GM23338 (cell line): ENCODE data around the gene MC2R. TPM values are rescaled to one million over a fixed set of nuclear protein-coding genes. Genes with fewer than 3 reads are reported as not detected.

ENCODE experiments used
- ATAC-seq: fragments of 200-7000 bp; cut with Tn5 transposase; 3 replicates; pipeline ENCODE4 v1.9.1; 2020
- DNase-seq: peaks from one replicate; pipeline ENCODE4 v3.0.0-alpha.2; 2015; ENCODE audit warnings: low spot score
- H2AFZ ChIP-seq: fragments of 200-600 bp; sonication (generic); 2 replicates; pipeline ENCODE4 v1.8.0; 2016; ENCODE audit warnings: antibody characterized with exemption, mild to moderate bottlenecking, moderate library complexity
- H3F3A ChIP-seq: fragments of 200-600 bp; sonication (generic); replicated peaks from 2 replicates; pipeline ENCODE4 v1.8.0; 2017; ENCODE audit warnings: antibody characterized with exemption, mixed run types, low read depth
- H3K27ac ChIP-seq: fragments of 200-600 bp; sonication (generic); 2 replicates; pipeline ENCODE4 v1.6.1; 2016; ENCODE audit warnings: low read depth
- H3K27me3 ChIP-seq: fragments of 200-600 bp; sonication (generic); 2 replicates; pipeline ENCODE4 v1.8.0; 2016; ENCODE audit warnings: mild to moderate bottlenecking, mixed run types, moderate library complexity; ENCODE audit not compliant: insufficient read depth
- H3K36me3 ChIP-seq: fragments of 200-600 bp; sonication (generic); 2 replicates; pipeline ENCODE4 v1.8.0; 2016; ENCODE audit warnings: mild to moderate bottlenecking; ENCODE audit not compliant: insufficient read depth
- H3K4me1 ChIP-seq: fragments of 200-600 bp; sonication (generic); 2 replicates; pipeline ENCODE4 v1.8.0; 2016; ENCODE audit warnings: mild to moderate bottlenecking, moderate library complexity; ENCODE audit not compliant: insufficient read depth
- H3K4me2 ChIP-seq: fragments of 200-600 bp; sonication (generic); 2 replicates; pipeline ENCODE4 v1.7.1; 2017; ENCODE audit warnings: mixed run types
- H3K4me3 ChIP-seq: fragments of 200-600 bp; sonication (generic); 2 replicates; pipeline ENCODE4 v1.6.1; 2016; ENCODE audit warnings: mixed run types
- H3K79me2 ChIP-seq: fragments of 200-600 bp; sonication (generic); replicated peaks from 2 replicates; pipeline ENCODE4 v1.8.0; 2017; ENCODE audit warnings: mild to moderate bottlenecking; ENCODE audit not compliant: insufficient read depth
- H3K9me2 ChIP-seq: fragments of 200-600 bp; sonication (generic); 2 replicates; pipeline ENCODE4 v1.8.0; 2017; ENCODE audit not compliant: insufficient read depth
- H4K20me1 ChIP-seq: fragments of 200-600 bp; sonication (generic); replicated peaks from 2 replicates; pipeline ENCODE4 v1.8.0; 2017; ENCODE audit warnings: mild to moderate bottlenecking; ENCODE audit not compliant: insufficient read depth
- H3K27ac Mint-ChIP-seq: 2 replicates; pipeline ENCODE4 v1.8.0; 2020; ENCODE audit warnings: inconsistent platforms, mild to moderate bottlenecking, moderate library complexity, mixed read lengths
- H3K27me3 Mint-ChIP-seq: 3 replicates; pipeline ENCODE4 v1.8.0; 2022; ENCODE audit warnings: low read depth, mild to moderate bottlenecking, moderate library complexity, mixed read lengths, inconsistent platforms; ENCODE audit not compliant: insufficient read depth, poor library complexity
- H3K36me3 Mint-ChIP-seq: 3 replicates; pipeline ENCODE4 v1.8.0; 2021; ENCODE audit warnings: low read depth, mild to moderate bottlenecking, inconsistent platforms, moderate library complexity, mixed read lengths
- H3K4me1 Mint-ChIP-seq: 3 replicates; pipeline ENCODE4 v1.8.0; 2020; ENCODE audit warnings: mild to moderate bottlenecking, inconsistent platforms, mixed read lengths
- H3K4me3 Mint-ChIP-seq: 3 replicates; pipeline ENCODE4 v1.8.0; 2021; ENCODE audit warnings: moderate library complexity, mild to moderate bottlenecking, inconsistent platforms, mixed read lengths
- H3K9me3 Mint-ChIP-seq: 3 replicates; pipeline ENCODE4 v1.8.0; 2020; ENCODE audit warnings: moderate library complexity, mild to moderate bottlenecking, inconsistent platforms, mixed read lengths
- CREB1 ChIP-seq: fragments of 250-450 bp; sonication (Bioruptor Pico); IDR thresholded peaks from 2 replicates; pipeline ENCODE4 v1.5.0; 2020; ENCODE audit warnings: low read depth, mild to moderate bottlenecking, moderate library complexity
- EZH2 ChIP-seq: fragments of 200-600 bp; sonication (generic); IDR thresholded peaks from one replicate; pipeline ENCODE4 v1.8.0; 2017; ENCODE audit warnings: antibody characterized with exemption, mild to moderate bottlenecking, low read depth; ENCODE audit not compliant: unreplicated experiment
- EZH2phosphoT487 ChIP-seq: fragments of 200-600 bp; sonication (generic); IDR thresholded peaks from one replicate; pipeline ENCODE4 v1.8.1; 2018; ENCODE audit warnings: antibody characterized with exemption; ENCODE audit not compliant: unreplicated experiment
- JUNB ChIP-seq: IDR thresholded peaks from one replicate; pipeline ENCODE4 v1.6.1; 2016; ENCODE audit warnings: antibody characterized with exemption; ENCODE audit not compliant: unreplicated experiment
- NANOG ChIP-seq: IDR thresholded peaks from 2 replicates; pipeline ENCODE4 v1.6.1; 2016; ENCODE audit warnings: antibody characterized with exemption, borderline replicate concordance
- POLR2AphosphoS5 ChIP-seq: IDR thresholded peaks from 2 replicates; pipeline ENCODE4 v1.6.1; 2016; ENCODE audit warnings: antibody characterized with exemption, low read depth
- REST ChIP-seq: IDR thresholded peaks from one replicate; pipeline ENCODE4 v1.6.1; 2018; ENCODE audit warnings: antibody characterized with exemption; ENCODE audit not compliant: unreplicated experiment
- STAT1 ChIP-seq: IDR thresholded peaks from one replicate; pipeline ENCODE4 v1.6.1; 2016; ENCODE audit warnings: antibody characterized with exemption; ENCODE audit not compliant: unreplicated experiment
- ZNF114 ChIP-seq: fragments of 250-450 bp; sonication (Bioruptor Pico); IDR thresholded peaks from 2 replicates; pipeline ENCODE4 v1.5.0; 2020; ENCODE audit warnings: mild to moderate bottlenecking, moderate library complexity
- ZNF331 ChIP-seq: fragments of 250-450 bp; sonication (Bioruptor Pico); IDR thresholded peaks from 2 replicates; pipeline ENCODE4 v1.5.0; 2020; ENCODE audit warnings: low read depth, mild to moderate bottlenecking, moderate library complexity
- polyA plus RNA-seq: library from polyadenylated mRNA; unstranded; fragments of >200 nt; fragmentation: Nextera tagmentation; extraction: Ambion mirVana; gene quantifications from 2 replicates; pipeline ENCODE4 v1.2.1, GENCODE V29; 2016
- total RNA-seq: library from RNA; depleted of rRNA; stranded (reverse); fragments of >200 nt; shearing (Covaris generic); gene quantifications from 2 replicates; pipeline ENCODE4 v1.2.3, GENCODE V29; 2014
- TF ChIP-seq, protein P1 (sequence below), 2 experiments: fragments of 200-600 bp in 1 of 2; sonication (generic) in 1 of 2; conservative IDR thresholded peaks; 2 replicates each; pipeline versions ENCODE4 v1.5.1 to v1.6.1; 2016 to 2017; ENCODE audit warnings: antibody characterized with exemption in 2 of 2, low read depth in 2 of 2, mild to moderate bottlenecking in 2 of 2, moderate library complexity in 1 of 2
- TF ChIP-seq, protein P2 (sequence below): fragments of 250-450 bp; sonication (Bioruptor Pico); IDR thresholded peaks from 2 replicates; pipeline ENCODE4 v1.5.0; 2020; ENCODE audit warnings: mild to moderate bottlenecking, moderate library complexity
- TF ChIP-seq, protein P3 (sequence below): IDR thresholded peaks from 2 replicates; pipeline ENCODE4 v1.6.1; 2016; ENCODE audit warnings: antibody characterized with exemption

Gene MC2R
- total and polyA plus RNA-seq, 2 experiments from 2014 or later = not detected

GRCh38 chr18:13868501-13869271 is 46.6 kb downstream of the MC2R start:
- peaks cover 49% of the 10 kb centered on the region for H3K27me3 ChIP-seq

More at GRCh38 chr18:13868501-13869271, 46.6 kb downstream of the MC2R start:
- Mint-ChIP-seq H3K4me1 (peaks cover 14% of the 10 kb centered on the region), H3K36me3 (no peaks in the 10 kb centered on the region), H3K27ac (no peak overlapping the region), H3K4me3 (peak overlapping the region; percentile 82), H3K27me3 (peaks cover 26% of the 10 kb centered on the region), H3K9me3 (no peaks in the 10 kb centered on the region)
- DNase-seq (peak; percentile 69), ATAC-seq (peak; percentile 78)
- peak overlapping the region; percentile 100 for H2AFZ ChIP-seq
- no peak for TF ChIP-seq EZH2phosphoT487
- TF ChIP-seq, protein P1, sequence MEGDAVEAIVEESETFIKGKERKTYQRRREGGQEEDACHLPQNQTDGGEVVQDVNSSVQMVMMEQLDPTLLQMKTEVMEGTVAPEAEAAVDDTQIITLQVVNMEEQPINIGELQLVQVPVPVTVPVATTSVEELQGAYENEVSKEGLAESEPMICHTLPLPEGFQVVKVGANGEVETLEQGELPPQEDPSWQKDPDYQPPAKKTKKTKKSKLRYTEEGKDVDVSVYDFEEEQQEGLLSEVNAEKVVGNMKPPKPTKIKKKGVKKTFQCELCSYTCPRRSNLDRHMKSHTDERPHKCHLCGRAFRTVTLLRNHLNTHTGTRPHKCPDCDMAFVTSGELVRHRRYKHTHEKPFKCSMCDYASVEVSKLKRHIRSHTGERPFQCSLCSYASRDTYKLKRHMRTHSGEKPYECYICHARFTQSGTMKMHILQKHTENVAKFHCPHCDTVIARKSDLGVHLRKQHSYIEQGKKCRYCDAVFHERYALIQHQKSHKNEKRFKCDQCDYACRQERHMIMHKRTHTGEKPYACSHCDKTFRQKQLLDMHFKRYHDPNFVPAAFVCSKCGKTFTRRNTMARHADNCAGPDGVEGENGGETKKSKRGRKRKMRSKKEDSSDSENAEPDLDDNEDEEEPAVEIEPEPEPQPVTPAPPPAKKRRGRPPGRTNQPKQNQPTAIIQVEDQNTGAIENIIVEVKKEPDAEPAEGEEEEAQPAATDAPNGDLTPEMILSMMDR (conservative IDR thresholded peaks at IDR 0.05; ENCODE audit: low read depth in 2 of 2) = no peak
- no peak for TF ChIP-seq POLR2AphosphoS5
- TF ChIP-seq JUNB = no peak
- no peak for TF ChIP-seq ZNF114 (CRISPR knock-in tag)
- no peak for TF ChIP-seq ZNF331
- no peak for TF ChIP-seq NANOG
- TF ChIP-seq EZH2 = no peak
- TF ChIP-seq REST = no peak
- no peak for TF ChIP-seq STAT1
- TF ChIP-seq, protein P2, sequence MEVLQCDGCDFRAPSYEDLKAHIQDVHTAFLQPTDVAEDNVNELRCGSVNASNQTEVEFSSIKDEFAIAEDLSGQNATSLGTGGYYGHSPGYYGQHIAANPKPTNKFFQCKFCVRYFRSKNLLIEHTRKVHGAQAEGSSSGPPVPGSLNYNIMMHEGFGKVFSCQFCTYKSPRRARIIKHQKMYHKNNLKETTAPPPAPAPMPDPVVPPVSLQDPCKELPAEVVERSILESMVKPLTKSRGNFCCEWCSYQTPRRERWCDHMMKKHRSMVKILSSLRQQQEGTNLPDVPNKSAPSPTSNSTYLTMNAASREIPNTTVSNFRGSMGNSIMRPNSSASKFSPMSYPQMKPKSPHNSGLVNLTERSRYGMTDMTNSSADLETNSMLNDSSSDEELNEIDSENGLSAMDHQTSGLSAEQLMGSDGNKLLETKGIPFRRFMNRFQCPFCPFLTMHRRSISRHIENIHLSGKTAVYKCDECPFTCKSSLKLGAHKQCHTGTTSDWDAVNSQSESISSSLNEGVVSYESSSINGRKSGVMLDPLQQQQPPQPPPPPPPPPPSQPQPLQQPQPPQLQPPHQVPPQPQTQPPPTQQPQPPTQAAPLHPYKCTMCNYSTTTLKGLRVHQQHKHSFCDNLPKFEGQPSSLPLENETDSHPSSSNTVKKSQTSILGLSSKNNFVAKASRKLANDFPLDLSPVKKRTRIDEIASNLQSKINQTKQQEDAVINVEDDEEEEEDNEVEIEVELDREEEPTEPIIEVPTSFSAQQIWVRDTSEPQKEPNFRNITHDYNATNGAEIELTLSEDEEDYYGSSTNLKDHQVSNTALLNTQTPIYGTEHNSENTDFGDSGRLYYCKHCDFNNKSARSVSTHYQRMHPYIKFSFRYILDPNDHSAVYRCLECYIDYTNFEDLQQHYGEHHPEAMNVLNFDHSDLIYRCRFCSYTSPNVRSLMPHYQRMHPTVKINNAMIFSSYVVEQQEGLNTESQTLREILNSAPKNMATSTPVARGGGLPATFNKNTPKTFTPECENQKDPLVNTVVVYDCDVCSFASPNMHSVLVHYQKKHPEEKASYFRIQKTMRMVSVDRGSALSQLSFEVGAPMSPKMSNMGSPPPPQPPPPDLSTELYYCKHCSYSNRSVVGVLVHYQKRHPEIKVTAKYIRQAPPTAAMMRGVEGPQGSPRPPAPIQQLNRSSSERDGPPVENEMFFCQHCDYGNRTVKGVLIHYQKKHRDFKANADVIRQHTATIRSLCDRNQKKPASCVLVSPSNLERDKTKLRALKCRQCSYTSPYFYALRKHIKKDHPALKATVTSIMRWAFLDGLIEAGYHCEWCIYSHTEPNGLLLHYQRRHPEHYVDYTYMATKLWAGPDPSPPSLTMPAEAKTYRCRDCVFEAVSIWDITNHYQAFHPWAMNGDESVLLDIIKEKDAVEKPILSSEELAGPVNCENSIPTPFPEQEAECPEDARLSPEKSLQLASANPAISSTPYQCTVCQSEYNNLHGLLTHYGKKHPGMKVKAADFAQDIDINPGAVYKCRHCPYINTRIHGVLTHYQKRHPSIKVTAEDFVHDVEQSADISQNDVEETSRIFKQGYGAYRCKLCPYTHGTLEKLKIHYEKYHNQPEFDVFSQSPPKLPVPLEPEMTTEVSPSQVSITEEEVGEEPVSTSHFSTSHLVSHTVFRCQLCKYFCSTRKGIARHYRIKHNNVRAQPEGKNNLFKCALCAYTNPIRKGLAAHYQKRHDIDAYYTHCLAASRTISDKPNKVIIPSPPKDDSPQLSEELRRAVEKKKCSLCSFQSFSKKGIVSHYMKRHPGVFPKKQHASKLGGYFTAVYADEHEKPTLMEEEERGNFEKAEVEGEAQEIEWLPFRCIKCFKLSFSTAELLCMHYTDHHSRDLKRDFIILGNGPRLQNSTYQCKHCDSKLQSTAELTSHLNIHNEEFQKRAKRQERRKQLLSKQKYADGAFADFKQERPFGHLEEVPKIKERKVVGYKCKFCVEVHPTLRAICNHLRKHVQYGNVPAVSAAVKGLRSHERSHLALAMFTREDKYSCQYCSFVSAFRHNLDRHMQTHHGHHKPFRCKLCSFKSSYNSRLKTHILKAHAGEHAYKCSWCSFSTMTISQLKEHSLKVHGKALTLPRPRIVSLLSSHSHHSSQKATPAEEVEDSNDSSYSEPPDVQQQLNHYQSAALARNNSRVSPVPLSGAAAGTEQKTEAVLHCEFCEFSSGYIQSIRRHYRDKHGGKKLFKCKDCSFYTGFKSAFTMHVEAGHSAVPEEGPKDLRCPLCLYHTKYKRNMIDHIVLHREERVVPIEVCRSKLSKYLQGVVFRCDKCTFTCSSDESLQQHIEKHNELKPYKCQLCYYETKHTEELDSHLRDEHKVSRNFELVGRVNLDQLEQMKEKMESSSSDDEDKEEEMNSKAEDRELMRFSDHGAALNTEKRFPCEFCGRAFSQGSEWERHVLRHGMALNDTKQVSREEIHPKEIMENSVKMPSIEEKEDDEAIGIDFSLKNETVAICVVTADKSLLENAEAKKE (CRISPR knock-in tag) = no peak
- TF ChIP-seq, protein P3, sequence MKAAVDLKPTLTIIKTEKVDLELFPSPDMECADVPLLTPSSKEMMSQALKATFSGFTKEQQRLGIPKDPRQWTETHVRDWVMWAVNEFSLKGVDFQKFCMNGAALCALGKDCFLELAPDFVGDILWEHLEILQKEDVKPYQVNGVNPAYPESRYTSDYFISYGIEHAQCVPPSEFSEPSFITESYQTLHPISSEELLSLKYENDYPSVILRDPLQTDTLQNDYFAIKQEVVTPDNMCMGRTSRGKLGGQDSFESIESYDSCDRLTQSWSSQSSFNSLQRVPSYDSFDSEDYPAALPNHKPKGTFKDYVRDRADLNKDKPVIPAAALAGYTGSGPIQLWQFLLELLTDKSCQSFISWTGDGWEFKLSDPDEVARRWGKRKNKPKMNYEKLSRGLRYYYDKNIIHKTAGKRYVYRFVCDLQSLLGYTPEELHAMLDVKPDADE = no peak
- no peak for TF ChIP-seq CREB1
- no peaks in the 10 kb centered on the region for H4K20me1 ChIP-seq
- no peaks in the 10 kb centered on the region for H3K9me2 ChIP-seq
- no peaks in the 10 kb centered on the region for H3K36me3 ChIP-seq
- H3K4me1 ChIP-seq = peaks cover 14% of the 10 kb centered on the region; the same call in 1 of the 2 replicates
- H3K27ac ChIP-seq = no peak overlapping the region
- peak overlapping the region; percentile 94 for H3K4me2 ChIP-seq
- H3K79me2 ChIP-seq = no peaks in the 10 kb centered on the region
- no peaks in the 10 kb centered on the region for H3F3A ChIP-seq
- peak overlapping the region; percentile 67 for H3K4me3 ChIP-seq
